Measurements from ENCODE around the gene SIX5.
"Not testable (repeated sequence)": the region's sequence is repeated elsewhere in the genome, so short reads cannot be mapped to it uniquely, and the experiment has no call there.

The SIX5 gene

DNA sequence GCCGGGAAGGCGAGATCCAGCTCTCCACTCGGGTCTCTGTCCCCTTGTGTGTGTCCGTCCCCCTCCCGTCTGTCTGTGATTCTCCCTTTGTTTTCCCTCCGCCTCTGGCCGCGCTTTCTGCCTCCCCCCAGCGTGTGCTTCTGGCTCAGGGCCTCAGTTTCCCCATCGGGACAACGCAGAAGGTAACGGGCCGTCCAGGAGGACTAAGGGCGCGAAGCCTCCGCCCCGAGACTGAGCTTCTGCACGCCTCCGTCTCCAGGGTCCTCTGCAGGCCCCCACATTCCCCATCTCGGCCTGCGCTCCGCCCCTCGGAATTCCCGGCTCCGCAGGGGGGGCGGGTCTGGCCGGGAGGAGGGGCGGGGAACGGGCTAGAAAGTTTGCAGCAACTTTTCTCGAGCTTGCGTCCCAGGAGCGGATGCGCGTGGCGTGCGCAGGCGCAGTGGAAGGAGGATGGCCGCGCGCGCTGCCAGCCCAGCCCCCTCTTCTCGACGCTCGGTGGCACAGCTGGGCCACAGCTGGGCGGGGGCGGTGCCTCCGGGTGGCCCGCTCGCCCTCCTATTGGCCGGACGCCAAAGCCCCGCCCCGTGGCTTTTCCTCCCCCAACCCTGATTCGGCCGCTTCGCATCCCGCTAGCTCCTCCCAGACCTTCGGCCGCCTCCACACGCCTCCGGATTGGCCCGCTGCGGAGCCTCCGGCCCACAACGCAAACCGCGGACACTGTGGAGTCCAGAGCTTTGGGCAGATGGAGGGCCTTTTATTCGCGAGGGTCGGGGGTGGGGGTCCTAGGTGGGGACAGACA lies at the start of gene SIX5:
Gene SIX5, minus strand, starts transcription at position 269 of the 799 bp plus-strand sequence. CDS start 408 bp downstream, outside the sequence.
- DNase-seq (ENCODE audit: low read depth in 3 of 3): peak; percentile 83 to 92 (median 89)

DNA sequence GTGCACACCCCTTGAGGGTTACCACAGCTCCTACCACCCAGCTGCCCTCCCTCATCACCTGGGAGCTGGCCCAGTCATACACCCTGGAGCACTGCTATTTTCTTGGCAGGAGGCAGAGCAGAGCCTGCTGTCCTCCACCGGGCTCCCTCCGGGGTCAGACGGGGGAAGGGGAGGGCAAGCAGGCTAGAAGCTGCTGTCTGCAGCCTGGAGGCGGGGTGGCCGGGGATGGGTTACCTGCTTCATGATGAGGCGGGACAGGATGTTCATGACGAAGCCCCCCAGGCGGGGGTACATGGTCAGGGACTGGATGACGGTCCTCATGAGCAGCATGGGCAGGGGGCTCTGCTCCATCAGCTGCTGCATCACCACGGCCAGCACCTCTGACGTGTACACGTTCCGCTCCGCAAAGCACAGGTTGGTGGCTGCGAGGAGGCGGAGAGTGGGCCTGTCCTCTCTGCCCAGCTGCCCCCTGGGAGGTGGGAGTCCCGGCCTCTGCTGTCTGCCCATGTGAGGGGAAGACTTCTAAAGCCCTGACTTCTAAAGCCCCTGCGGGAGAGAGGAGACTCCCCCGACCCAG lies 48.8 kb upstream of the SIX5 start:
- no peak for DNase-seq (ENCODE audit: low read depth in 3 of 3)

DNA sequence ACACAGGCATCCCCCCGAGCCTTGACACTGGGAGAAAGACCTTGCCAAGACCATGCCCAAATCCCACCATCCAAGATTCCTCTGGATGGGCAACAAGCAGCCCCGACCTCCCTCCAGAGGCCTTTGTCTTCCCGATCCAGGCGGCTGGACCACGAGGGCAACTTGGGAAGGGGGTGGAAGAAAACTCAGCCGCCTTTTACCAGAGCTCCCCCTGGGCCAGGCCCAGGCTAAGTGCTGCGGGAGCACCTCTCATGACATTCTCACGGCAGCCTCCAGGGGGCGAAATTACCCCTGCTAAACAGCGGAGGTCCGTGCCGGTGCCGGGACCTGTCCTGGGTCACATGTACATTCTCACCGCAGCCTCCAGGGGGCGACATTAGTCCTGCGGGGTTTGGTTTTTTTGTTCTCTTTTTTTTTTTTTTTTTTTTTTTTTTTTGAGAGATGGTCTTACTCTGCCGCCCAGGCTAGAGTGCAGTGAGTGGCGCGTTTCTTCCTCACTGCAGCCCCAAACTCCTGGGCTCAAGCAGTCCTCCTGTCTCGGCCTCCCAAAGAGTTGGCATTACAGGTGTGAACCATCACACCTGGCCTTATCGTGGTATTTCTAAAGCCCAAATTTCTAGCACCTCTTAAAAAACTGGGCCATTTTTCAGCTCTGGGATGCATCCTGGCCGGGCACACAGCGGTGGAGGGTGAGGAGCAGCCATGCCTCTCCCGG lies 48.1 kb upstream of the SIX5 start:
- peak; percentile 91 to 96 (median 94) for DNase-seq (ENCODE audit: low read depth in 3 of 3)

DNA sequence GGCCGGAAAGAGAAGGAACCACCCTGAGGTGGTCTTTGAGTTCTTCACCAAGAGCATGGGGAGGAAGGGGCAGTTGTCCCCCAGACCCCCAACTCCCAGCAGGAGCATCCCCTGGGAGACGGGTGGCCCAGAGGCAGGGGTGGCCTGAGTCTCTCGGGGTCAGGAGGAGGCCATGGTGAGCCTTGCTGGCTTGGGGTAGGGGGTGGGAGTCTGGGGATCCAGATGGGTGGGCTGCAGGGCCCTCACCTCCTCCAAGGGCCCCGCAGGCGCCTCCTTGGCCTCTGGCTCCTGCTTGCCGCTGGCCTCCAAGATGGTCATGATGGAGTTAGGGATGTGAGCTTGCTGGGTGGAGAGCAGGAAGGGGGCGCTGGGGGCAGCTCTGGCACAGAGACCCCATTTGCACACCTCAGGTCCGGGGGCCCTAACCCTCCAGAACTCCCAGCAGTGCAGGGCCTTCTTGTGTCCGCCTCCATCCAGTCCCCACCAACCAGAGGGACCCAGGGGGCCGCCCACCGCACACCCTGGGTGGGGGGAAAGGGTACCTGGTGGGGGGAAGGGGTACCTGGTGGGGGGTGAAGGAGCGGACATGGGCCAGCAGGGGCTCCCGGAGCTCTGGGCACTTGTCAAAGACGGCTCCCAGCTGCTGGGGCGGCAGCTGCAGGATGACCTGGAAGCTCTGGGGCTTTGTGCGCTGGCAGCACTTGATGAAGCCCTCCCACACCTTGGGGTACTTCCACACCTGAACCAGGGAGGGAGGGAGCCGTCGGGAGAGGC lies 47.4 kb upstream of the SIX5 start:
- DNase-seq (ENCODE audit: low read depth in 3 of 3): no peak

DNA sequence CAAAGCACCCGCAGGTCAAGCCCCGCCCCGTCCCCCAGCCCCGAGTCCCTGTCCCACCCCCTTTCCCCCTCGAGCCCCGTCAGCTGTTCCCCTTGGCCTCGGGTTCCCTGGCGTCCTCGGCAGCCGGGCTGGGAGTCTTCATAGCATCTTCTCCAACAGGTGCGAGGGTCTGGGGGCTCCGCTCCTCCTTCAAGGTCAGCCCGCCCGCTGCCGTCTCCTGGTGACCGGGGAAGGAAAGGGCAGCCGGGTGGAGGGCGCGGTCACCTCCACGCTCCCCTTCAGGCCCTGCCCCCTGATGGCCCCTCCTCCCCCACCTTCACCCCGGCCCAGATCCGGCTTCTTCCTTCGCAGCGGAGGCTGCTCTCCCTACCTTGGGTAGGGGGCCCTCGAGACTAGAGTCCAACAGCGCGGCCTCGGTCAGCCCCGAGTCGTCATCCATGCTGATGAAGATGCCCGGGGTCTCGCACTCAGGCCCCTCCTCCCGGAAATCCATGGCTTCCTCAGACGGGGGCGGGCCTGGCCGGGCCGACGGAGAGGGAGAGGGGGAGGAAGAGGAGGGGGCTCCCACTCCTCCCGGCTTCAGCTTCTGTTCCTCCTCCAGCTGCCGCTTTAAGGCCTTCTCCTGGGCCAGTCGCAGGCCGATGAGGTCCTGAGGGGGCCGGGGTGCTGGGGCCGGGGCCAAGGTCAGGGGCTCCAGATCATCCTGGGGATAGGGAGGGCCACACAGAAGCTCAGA lies 46.6 kb upstream of the SIX5 start:
- DNase-seq (ENCODE audit: low read depth in 3 of 3): no peak

DNA sequence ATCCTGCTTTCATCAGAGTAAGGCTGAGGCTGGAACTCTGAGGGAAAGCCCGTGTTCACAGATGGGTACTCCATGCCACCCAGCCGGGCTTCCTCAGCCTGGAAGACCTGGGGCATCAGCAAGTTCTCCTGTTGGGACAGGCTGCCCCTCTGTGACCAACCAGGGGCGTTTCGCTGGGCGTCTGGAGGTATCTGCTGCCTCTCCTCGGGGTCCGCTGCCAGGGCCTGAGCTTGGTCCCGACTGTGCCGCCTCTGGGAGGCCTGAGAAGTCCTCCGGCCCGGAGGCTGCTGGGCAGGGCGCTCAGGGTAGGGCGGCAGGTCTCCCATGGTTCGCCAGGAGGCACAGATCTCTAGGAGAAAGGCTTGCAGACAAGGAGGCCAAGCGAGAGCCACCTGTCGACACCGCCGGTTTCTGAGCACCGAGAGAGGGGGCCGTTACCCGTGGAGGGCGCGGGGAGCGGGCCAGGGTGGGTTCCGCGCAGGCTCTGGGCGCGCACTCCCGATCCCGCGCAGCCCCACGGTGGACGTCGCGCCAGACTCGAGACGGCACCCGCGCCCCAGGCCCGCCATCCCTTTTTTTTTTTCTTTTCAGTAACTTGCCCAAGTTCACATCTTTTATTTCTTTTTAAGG lies 45.9 kb upstream of the SIX5 start, which contains the start of gene RSPH6A:
Gene RSPH6A, minus strand, starts transcription at position 458 of the 630 bp plus-strand sequence. Its CDS starts 132 bp downstream, at position 326.
- DNase-seq (ENCODE audit: low read depth in 3 of 3): no peak

DNA sequence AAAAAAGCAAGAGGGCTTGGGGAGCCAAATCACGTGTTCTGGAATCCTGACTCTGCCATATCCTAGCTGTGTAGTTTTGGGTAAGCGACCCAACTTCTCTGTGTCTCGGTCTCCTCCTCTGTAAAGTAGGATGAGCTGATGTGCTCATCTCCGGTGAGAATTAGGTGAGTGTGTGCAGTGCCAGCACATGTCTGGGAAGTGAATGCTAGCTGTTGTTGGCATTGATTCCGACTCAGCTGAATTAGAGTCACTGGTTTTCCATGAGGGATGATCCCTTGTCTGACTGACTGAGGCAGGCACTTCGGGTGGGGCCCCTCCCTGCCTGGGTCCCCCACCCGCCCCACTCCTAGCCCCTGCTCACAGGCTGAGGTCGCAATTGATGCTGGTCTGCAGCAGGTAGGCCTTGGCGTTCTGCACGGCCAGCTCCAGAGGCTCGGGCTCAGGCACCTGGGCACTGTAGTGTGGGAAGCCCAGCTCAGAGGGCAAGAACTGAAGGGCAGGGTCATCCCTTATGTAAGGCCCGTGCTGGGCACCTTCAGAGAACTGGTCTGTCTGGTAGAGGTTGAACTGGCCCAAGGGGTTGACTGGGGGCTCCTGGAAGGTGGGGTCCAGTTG lies 45.2 kb upstream of the SIX5 start:
- DNase-seq (ENCODE audit: low read depth in 3 of 3): no peak

DNA sequence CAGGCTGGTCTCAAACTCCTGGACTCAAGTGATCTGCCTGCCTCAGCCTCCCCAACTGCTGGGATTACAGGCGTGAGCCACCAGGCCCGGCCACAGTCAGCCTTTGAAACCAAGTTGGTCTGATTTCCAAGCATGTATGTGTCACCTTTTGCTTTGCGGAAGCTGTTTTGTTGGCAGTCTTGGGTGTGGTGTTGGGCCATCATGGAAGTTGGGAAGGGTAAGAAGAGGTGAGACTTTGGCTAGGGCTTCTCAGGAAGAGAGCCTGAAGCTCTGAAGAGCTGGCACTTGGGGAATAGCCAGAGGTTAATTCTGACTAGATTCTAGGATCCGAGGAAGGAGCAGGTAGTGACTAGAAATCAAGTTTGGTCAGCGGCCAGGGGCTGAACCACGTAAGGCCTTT lies 43.2 kb upstream of the SIX5 start:
- DNase-seq (ENCODE audit: low read depth in 3 of 3): no peak

DNA sequence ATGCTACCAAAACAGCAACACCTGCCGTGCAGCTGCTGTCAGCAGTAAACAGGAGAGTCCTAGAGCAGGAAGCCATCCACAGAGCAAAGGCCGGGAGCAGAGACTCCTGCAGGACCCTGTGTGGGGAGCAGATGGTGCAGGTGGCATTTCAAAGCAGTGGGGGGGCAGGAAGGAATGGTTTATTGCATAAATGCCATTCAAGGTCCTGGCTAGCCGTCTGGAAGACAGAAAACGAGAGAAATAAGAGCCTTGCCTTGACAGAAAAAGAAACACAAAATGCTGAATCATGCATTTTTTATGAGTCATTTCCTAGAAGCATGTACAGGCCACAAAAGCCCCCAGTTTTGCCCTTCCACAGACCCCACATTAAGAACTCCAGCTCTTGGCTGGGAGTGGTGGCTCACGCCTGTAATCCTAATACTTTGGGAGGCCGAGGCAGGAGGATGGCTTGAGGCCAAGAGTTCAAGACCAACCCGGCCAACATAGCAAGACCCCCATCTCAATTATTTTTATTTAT lies 40.6 kb upstream of the SIX5 start:
- DNase-seq (ENCODE audit: low read depth in 3 of 3): no peak

DNA sequence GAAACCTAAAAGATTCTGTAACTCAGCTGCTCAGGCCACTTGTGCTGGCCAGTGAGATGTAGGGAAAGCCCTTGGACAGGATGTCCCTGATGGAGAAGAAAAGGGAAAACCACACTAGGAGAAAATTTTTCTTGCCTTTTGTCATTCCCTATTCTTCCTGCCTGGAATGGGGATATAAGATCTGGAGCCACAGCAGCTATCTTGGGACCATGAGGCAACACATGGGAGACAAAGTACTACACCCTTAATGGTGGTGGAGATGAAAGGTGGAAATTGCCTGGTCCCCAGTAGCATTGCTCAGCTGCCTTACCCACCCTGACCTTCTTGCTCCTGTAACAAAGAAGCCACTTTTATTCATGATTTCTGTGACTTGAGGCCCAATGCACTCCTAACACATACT lies 36.7 kb upstream of the SIX5 start:
- DNase-seq (ENCODE audit: low read depth in 3 of 3): no peak

DNA sequence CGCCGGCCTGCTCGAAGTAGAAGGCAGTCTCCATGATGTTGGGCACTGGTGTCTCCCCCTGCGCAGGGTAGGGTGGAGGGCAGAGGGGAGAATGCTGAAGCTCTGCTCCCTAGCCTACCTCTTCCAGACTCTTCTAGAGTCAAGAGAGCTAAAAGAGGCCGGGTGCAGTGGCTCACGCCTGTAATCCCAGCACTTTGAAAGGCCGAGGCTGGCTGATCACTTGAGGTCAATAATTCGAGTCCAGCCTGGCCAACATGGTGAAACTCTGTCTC lies 35.8 kb upstream of the SIX5 start:
- no peak for DNase-seq (ENCODE audit: low read depth in 3 of 3)

DNA sequence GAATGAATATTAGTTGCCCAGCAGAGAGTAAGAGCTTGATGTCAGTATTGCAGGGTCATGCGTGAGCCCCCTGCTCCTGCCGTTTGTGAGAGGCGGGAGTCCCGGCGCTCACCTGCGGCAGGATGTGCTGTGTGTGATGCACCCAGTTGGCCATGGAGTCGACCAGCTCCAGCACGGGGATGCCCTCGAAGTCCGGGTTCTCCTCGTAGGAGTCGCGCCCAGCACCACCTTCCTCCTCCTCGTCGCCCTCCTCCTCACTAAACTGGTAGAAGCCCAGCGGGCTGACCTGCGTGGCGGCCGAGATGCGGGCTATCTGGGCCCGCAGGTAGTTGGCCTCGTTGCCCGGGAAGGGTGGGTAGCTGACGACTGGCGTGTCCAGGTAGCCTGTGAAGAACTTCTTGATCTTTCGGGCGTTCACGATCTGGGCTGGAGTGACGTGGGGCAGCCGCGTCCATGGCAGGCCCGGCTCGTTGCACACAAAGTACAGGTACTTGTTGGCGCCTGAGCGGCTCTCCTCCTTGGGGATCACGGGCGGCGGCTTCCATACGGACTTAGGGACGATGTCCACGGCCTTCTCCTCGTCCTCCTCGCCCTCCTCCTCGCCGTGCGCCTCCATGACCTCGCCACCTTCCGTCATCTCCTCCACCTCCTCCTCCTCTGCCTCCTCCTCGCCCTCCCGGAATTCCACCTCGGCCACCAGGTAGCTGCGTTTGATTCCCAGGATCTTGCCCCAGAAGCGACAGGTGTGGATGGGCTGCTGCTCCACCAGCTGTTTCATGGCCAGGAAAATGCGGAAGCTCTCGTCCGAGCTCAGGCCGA lies 35.3 kb upstream of the SIX5 start:
- no peak for DNase-seq (ENCODE audit: low read depth in 3 of 3)

DNA sequence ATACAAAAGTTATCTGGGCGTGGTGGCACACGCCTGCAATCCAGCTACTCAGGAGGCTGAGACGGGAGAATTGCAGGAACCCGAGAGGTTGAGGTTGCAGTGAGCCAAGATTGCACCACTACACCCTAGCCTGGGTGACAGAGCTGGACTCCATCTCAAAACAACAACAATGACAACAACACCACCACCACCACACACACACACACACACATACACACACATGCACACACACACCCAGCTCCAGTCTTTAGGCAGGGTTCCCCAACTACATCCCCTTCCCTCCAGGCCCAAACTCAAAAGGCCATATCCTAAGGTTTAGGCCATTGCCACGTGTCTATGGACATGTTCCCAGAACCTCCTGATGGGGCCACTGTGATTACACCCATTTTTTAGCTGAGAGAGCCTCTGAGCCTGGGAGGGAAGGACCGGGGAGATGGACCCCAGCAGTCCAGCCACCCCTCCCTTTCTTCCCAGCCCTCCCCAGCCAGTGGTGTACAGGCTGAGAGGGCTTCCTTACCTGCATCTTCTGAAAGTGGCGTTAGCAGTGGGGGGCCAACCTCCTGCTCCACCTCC lies 32.6 kb upstream of the SIX5 start:
- DNase-seq (ENCODE audit: low read depth in 3 of 3): no peak

DNA sequence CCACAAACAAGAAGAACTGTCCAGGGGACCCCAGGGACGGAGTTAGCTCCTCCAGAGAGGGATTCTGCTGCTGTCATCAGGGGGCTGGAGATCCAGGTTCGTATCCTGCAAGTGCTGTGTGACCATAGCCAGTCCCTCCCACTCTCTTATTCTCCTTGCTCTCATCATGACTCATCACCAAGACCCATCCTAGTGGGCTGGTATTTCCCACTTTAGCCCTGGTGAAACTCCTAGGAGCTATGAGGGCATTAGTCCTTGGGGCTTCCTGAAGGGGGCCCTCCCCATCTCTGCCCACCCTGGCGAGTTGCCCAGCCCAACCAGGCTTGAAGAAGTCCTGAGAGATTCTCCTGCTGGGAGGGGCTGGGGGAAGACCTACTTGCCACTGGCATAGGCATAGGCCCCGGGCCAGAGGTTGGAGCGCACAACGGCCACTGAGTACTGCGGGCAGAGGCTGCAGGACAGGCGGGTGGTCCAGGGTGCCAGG lies 31.1 kb upstream of the SIX5 start:
- DNase-seq (ENCODE audit: low read depth in 3 of 3): no peak

DNA sequence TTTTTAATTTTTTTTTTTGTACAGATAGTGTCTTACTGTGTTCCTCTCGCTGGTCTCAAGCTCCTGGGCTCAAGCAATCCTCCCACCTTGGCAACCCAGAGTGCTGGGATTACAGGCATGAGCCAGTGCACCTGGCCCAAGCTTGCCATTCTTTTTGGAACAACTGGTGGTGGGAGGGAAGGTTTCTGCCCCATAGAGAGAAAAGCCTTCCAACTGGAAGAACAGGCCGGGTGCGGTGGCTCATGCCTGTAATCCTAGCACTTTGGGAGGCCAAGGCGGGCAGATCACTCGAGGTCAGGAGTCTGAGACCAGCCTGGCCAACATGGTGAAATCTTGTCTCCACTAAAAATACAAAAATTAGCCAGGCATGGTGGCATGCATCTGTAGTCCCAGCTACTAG lies 30.5 kb upstream of the SIX5 start:
- DNase-seq (ENCODE audit: low read depth in 3 of 3): not testable (repeated sequence)

DNA sequence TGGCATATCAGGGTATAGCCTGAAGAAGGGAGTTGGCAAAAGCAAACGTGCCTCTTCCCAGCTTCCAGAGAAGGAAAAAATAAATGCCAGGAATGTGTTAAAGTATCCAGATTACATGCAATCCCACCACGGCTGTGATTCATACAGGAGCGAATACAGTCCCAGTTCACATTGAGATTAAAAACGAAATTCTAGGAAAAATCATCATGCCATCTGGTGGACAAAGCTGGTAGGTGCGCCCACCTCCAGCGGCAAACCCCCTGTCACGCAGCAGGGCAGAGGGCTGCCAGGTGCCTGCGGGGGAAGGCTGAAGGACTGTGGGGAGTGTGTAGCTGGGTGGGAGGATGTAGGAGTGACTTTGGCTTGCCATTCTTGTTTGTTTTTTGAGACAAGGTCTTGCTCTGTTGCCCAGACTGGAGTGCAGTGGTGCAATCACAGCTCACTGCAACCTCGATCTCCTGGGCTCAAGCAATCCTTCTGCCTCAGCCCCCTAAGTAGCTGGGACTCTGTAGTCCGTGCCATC lies 30.0 kb upstream of the SIX5 start:
- DNase-seq (ENCODE audit: low read depth in 3 of 3): peak; percentile 29 to 39 (median 32)

DNA sequence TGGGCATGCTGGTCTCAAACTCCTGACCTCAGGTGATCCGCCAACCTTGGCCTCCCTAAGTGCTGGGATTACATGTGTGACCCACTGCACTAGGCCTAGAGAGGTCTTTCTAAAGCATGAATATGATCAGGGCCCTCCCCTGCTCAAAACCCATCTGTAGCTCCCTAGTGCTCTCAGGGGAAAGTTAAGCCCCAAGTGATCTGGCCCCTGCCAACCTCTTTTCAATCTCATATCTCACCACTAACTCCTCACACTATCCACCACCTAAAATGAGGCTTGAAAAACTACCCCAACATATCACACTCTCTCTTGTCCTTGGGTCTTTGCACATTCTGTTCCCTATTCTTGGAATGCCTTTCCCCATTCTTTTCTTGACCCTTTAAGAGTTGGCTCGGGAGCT lies 25.6 kb upstream of the SIX5 start:
- DNase-seq (ENCODE audit: low read depth in 3 of 3): no peak

DNA sequence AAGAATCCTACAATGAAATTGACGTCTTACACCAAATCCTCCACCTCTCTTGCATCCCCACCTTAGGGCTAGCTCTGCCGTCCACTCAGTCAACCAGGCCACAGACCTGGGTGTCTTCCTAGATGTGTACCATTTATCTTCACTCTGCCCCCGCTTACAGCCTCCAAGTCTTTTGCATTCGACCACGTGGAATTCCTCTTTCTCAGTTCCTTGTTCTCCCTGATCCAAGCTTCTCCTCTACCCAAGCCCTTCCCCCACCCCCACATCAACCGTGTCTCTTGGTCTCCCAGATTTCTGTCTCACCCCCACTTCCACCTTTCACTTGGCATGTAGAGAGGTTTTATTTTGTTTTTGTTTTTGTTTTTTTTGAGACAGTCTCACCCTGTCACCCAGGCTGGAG lies 24.8 kb upstream of the SIX5 start:
- no peak for DNase-seq (ENCODE audit: low read depth in 3 of 3)

DNA sequence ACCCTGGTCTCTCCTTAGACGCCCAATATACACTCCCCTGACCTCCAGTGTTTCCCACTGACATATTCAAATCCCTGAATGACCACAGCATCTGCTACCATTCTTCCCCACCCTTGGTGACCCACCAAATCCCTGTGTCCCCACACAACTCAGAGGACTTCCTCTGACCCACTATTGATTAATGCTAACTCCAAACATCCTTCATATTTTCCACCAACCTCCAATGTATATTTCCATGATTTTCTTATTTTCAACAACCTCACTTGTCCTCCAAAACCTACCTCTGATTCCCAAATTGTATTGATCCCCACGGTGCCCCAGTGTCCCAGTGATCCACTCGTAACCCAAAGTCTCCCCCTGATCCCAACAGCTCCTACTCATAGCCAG lies 24.1 kb upstream of the SIX5 start:
- no peak for DNase-seq (ENCODE audit: low read depth in 3 of 3)
